Memory B cell (primary cell): ENCODE measurements around the gene SRC.

ENCODE experiments used
- ATAC-seq: fragments of 150-1000 bp; cut with Tn5 transposase; 2 replicates; pipeline ENCODE4 v1.10.0; 2021; ENCODE audit warnings: low read depth, mild to moderate bottlenecking, moderate library complexity
- DNase-seq, 2 donors: peaks; one replicate each; pipeline ENCODE4 v3.0.0; 2022; ENCODE audit warnings: low spot score in 2 of 2
- H3K27ac Mint-ChIP-seq: one replicate; pipeline ENCODE4 v1.8.0; 2022; ENCODE audit warnings: mild to moderate bottlenecking, moderate library complexity, mixed read lengths
- H3K27me3 Mint-ChIP-seq: one replicate; pipeline ENCODE4 v1.8.0; 2022; ENCODE audit warnings: mixed read lengths
- H3K36me3 Mint-ChIP-seq: one replicate; pipeline ENCODE4 v1.8.0; 2022; ENCODE audit warnings: mild to moderate bottlenecking, mixed read lengths
- H3K4me1 Mint-ChIP-seq: one replicate; pipeline ENCODE4 v1.8.0; 2022; ENCODE audit warnings: mixed read lengths
- H3K4me3 Mint-ChIP-seq: one replicate; pipeline ENCODE4 v1.8.0; 2022; ENCODE audit warnings: mild to moderate bottlenecking, moderate library complexity, mixed read lengths
- H3K9me3 Mint-ChIP-seq: one replicate; pipeline ENCODE4 v1.8.0; 2022; ENCODE audit warnings: mixed read lengths

The SRC gene

DNA sequence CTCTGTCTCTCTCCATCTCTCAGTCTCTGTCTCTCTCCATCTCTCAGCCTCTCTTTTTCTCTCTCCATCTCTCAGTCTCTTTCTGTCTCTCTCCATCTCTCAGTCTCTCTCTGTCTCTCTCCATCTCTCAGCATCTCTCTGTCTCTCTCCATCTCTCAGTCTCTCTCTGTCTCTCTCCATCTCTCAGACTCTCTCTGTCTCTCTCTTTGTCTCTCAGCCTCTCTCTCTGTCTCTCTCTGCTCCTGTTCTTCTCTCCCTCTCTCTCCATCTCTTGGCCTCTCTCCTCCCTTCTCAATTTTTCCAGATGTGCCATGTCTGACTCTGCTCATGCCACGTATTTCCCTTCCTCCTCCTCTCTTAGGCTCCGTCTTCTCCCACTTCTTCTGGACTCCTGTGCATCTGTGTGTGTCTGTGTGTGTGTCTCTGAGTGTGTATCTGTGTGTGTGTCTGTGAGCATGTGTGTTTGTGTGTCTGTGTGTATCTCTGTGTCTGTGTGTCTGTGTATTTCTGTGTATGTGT is 72.7 kb downstream of the SRC start:
- peaks cover 2% of the 10 kb centered on the region for H3K4me1 Mint-ChIP-seq
- no peak for DNase-seq
- ATAC-seq, result no peak

DNA sequence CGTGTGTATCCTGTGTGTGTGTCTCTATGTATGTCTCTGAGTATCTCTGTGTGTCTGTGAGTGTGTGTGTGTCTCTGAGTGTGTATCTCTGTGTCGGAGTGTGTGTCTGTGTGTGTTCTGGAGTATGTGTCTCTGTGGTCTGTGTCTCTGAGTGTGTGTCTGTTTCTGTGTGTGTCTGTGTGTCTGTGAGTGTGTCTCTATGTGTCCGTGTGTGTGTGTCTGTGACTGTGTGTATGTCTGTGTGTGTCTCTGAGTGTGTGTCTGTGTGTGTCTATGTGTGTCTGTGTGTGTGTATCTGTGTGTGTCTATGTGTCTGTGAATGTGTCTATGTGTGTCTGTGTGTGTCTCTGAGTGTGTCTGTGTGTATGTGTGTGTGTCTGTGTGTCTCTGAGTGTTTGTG is 73.4 kb downstream of the SRC start:
- Mint-ChIP-seq H3K9me3 (no peaks in the 10 kb centered on the region), H3K4me1 (peaks cover 2% of the 10 kb centered on the region), H3K4me3 (no peak overlapping the region), H3K27me3 (peaks cover 24% of the 10 kb centered on the region), H3K27ac (no peak overlapping the region), H3K36me3 (peaks cover 2% of the 10 kb centered on the region)
- ATAC-seq (no peak), DNase-seq (no peak)

More for the DNA sequence above, 72.7 kb downstream of the SRC start:
- no peaks in the 10 kb centered on the region for H3K9me3 Mint-ChIP-seq
- H3K4me3 Mint-ChIP-seq, result no peak overlapping the region
- no peak overlapping the region for H3K27ac Mint-ChIP-seq
- H3K36me3 Mint-ChIP-seq, result no peaks in the 10 kb centered on the region
- H3K27me3 Mint-ChIP-seq, result peaks cover 19% of the 10 kb centered on the region

DNA sequence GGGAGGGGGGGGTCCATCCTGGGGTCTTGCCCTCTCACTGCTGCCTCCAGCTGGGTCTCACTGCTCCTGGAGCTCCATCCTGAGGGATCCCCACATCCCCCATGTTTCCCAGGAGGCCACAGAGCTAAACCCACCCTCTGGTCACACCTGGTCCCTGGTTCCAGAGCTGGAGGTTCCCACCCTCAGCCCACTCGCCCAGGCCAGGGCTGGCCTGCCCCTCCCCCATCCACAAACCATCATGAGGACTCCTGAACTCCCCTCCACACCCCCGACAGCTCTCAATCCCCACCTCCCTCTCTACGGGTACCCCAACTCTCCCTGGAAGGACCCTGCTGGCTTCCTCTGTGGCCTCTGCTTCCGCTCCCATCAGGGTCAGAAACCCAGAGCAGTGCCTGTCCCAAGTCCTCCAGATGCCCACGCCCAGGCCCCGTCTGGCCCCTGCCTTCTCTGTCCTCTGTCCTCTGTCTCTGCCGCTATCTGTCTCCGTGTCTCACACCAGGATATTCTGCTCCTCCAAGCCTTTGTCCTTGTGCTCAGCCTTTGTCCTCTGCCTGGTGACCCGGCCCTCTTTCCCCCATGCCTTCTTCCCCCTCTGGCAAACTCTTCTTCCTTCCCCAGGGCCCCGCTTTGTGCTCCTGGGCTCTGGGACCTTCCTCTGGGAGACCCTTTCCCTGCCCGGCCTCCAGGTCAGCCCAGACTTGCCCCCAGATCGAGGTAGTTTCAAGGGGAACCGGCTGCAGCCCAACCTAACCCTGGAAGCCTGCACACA is 74.0 kb downstream of the SRC start:
- H3K4me3 Mint-ChIP-seq, result no peak overlapping the region
- ATAC-seq, result no peak
- DNase-seq, result no peak
- peaks cover 2% of the 10 kb centered on the region for H3K4me1 Mint-ChIP-seq
- no peak overlapping the region for H3K27ac Mint-ChIP-seq
- H3K9me3 Mint-ChIP-seq, result no peaks in the 10 kb centered on the region
- peaks cover 25% of the 10 kb centered on the region for H3K27me3 Mint-ChIP-seq
- peaks cover 3% of the 10 kb centered on the region for H3K36me3 Mint-ChIP-seq

DNA sequence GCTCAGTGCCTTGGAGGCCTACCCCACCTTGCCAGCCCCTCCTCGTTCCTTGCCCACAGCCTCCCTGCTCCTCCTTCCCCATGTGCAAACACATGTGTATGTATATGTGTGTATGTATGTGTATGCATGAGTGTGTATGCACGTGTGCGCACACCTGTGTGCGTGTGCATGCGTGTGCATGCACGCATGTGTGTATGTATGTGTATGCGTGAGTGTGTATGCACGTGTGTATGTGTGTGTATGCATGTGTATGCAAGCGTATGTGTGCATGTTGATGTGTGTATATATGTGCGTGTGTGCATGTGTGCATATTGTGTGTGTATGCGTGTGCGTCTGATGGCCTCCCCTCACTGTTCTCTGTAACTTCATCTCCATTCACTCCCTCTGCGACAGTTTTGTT is 74.7 kb downstream of the SRC start:
- no peak overlapping the region for H3K27ac Mint-ChIP-seq
- H3K9me3 Mint-ChIP-seq, result no peaks in the 10 kb centered on the region
- no peak for ATAC-seq
- peaks cover 29% of the 10 kb centered on the region for H3K27me3 Mint-ChIP-seq
- no peak overlapping the region for H3K4me3 Mint-ChIP-seq
- peaks cover 2% of the 10 kb centered on the region for H3K4me1 Mint-ChIP-seq
- peaks cover 3% of the 10 kb centered on the region for H3K36me3 Mint-ChIP-seq
- no peak for DNase-seq

DNA sequence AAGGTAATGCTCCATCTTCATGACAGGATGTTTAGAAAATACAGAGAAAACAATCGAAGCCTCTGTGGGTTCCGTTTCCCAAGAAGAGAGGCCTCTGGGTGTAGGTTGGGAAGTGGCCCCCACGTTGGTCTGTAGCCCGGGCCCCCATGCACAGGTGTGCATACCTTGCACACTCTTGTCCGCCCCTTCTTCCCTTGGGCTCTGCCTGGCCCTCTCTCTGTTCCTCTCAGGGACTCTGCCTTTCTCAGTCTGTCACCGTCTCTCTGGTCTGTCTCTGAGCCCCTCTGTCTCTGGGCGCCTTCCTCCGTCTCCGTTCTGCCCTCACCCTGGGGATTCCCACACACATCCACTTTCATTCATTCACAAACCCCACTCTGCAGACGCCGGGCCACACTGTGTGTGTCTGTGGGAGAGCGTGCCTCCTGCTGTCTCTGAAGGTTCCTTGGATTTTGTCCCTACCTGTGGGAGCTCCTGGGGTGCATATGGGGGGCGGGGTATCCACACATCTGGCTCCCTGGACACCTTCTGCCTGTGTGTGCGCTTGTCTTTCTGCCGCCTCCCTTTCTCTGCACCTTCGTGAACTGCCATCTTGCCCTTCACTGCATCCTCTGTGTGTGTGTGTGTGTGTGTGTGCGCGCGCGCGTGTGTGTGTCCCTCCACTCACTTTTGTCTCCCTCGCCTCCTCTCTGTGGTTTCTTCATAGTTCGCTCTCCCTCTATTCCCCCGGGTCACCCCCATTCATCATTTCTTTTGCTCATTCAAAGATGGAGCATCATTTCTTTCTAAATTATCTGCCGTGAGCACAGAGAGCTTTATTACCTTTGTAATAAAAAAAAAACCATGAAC is 75.3 kb downstream of the SRC start:
- H3K9me3 Mint-ChIP-seq, result no peaks in the 10 kb centered on the region
- peaks cover 2% of the 10 kb centered on the region for H3K4me1 Mint-ChIP-seq
- no peak overlapping the region for H3K4me3 Mint-ChIP-seq
- DNase-seq (no peak), ATAC-seq (no peak)
- H3K27ac Mint-ChIP-seq, result no peak overlapping the region
- peaks cover 28% of the 10 kb centered on the region for H3K27me3 Mint-ChIP-seq
- H3K36me3 Mint-ChIP-seq, result peaks cover 3% of the 10 kb centered on the region

DNA sequence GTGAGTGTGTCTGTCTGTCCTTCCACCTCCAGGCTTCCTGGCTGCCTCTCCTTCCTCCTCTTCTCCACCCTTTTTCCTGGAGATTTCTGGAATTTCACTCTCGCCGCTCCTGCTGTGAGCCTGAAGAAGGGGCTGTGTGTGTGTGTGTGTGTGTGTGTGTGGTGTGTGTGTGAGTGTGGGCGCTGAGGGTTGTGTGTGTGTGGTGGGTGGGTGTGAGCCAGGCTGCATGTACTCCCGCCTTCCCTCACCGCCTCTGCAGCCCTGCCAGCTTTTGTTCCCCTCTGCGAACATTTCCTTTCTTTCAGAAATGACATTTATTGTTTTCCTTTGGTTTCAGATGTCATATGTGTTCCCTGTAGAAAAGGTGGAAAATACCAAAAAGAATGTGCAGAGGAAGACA is 76.0 kb downstream of the SRC start:
- no peak overlapping the region for H3K27ac Mint-ChIP-seq
- no peak for ATAC-seq
- no peak overlapping the region for H3K4me3 Mint-ChIP-seq
- H3K9me3 Mint-ChIP-seq, result no peaks in the 10 kb centered on the region
- H3K36me3 Mint-ChIP-seq, result peaks cover 3% of the 10 kb centered on the region
- peaks cover 28% of the 10 kb centered on the region for H3K27me3 Mint-ChIP-seq
- DNase-seq, result no peak
- H3K4me1 Mint-ChIP-seq, result peaks cover 2% of the 10 kb centered on the region

DNA sequence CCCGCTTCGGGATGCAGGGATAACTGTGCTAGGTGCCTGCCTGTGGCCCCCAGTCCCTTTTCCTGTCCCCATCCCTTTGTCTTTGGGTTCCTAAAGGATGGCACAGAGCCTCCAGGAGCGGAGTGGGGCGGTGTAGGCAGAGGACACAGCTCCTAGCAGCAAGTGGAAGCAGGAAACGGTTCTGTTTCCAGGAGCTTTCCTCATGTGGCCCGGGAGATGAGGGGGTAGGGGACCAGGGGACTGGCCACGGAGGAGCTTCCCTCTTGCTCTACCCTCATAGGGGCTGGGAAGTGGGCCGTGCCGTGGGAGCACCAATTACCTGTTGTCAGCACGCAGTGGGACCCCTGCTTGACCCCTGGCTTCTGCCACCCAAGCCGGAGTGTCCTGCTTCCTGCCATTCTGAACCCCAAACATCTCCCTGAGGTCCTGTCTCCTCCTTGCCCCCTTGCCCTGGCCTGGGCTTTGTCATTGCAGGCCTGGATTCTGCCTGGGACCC is 76.9 kb downstream of the SRC start:
- no peak overlapping the region for H3K27ac Mint-ChIP-seq
- H3K9me3 Mint-ChIP-seq, result no peaks in the 10 kb centered on the region
- peaks cover 2% of the 10 kb centered on the region for H3K4me1 Mint-ChIP-seq
- DNase-seq (no peak), ATAC-seq (no peak)
- peaks cover 3% of the 10 kb centered on the region for H3K36me3 Mint-ChIP-seq
- H3K27me3 Mint-ChIP-seq, result peaks cover 28% of the 10 kb centered on the region
- H3K4me3 Mint-ChIP-seq, result no peak overlapping the region

DNA sequence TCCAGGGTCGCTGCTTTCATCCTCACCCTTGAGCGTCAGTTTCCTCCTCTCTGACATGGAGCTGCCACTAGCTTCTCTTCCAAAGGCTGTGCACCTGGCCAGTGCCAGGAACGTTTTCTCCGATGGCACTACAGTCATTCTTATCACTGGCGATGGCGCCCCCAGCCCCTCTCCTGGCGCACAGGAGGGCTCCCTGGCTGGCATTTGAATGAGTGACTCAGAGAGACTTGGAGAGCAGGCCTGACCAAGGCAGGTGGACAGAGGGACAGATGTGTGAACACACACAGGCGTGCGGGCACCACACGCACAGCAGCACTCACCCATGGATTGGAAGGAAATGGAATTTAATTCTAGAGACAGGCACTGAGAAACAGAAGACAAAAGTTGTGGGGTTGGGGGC is 77.6 kb downstream of the SRC start:
- no peak for DNase-seq
- Mint-ChIP-seq H3K27ac (no peak overlapping the region), H3K4me3 (no peak overlapping the region), H3K27me3 (peaks cover 28% of the 10 kb centered on the region), H3K36me3 (peaks cover 3% of the 10 kb centered on the region), H3K9me3 (no peaks in the 10 kb centered on the region), H3K4me1 (peaks cover 2% of the 10 kb centered on the region)
- ATAC-seq, result no peak

DNA sequence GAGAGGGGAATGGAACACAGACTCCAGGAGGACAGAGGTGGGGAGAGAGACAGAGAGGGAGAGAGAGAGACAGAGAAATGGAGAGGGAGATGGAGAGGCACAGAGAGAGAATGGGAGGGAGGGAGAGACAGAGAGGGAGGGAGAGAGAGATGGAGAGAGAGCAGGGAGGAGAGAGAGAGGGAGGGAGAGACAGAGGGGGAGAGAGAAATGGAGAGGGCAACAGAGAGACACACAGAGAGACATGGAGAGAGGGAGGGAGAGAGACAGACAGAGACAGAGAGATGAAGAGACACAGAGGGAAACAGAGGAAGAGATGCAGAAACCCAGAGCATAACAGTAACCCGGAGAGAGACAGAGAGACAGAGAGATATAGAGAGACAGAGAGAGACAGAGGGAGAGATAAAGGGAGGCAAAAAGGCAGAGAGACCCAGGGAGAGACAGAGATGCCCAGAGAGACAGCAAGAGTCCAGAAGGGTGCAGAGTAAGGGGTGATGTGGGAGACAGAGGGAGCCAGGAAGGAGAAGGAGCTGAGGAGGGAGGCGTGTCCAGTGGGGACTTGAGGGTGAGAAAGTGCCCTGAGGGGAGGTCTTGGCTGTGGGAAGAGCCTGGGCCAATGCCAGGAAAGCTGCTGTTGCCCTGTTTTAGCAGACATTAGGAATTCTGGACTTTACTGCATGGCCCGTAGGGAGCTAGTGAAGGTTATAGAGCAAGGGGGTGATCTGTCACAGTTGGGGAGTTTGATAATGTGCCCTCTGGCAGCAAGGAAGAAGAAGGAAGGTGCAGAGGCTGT is 78.3 kb downstream of the SRC start:
- peaks cover 2% of the 10 kb centered on the region for H3K4me1 Mint-ChIP-seq
- H3K27me3 Mint-ChIP-seq, result peaks cover 28% of the 10 kb centered on the region
- H3K36me3 Mint-ChIP-seq, result peaks cover 3% of the 10 kb centered on the region
- H3K9me3 Mint-ChIP-seq, result no peaks in the 10 kb centered on the region
- no peak for DNase-seq
- ATAC-seq, result no peak
- H3K4me3 Mint-ChIP-seq, result no peak overlapping the region
- no peak overlapping the region for H3K27ac Mint-ChIP-seq

DNA sequence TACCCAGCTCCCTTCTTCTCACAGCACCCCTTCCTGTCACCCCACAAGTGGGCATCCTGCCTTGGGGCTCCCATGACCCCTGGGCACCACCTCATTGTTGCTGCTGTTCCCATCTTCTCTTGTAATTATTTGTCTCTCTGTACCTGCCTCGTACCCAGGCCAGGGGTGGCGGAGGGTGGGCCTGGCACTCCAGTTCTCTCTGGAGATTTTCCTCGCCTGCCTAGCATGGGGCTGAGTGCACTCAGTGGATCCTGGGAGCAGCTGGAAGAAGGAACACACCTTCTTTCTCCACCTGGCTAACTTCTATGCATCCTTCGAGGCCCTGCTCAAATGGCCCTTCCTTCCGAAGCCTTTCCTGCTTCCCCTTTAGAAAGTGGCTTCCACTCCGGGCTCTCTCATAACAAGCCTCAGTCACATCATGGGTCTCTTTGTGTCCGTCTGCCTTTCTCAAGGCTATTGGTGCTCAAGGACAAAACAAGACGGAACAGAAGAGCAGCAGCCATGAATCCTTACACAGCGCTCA is 79.2 kb downstream of the SRC start:
- Mint-ChIP-seq H3K36me3 (peaks cover 3% of the 10 kb centered on the region), H3K4me1 (peaks cover 2% of the 10 kb centered on the region), H3K4me3 (no peak overlapping the region), H3K27me3 (peaks cover 26% of the 10 kb centered on the region), H3K9me3 (no peaks in the 10 kb centered on the region), H3K27ac (no peak overlapping the region)
- no peak for DNase-seq
- no peak for ATAC-seq

DNA sequence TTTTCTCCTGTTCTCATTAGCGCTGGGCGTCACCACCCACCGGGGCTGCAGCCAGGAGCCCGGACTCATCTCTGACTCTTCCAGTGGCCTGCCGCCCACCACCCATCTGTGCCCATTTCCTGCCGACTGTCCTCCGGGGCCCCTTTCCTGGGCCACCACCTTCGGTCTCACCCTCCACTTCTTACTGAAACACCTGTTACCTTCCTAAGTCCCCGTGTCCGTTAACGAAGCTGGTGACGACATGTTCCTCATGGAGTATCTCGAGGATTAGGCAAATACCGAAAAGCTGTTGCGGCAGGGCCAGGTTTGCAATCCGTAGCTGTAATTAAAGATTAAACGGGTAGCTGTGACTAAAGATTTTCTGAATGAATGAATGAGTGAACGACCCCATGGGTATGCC is 80.2 kb downstream of the SRC start:
- H3K27me3 Mint-ChIP-seq, result peaks cover 20% of the 10 kb centered on the region
- ATAC-seq (no peak), DNase-seq (no peak)
- H3K9me3 Mint-ChIP-seq, result no peaks in the 10 kb centered on the region
- no peak overlapping the region for H3K27ac Mint-ChIP-seq
- H3K4me3 Mint-ChIP-seq, result no peak overlapping the region
- no peaks in the 10 kb centered on the region for H3K4me1 Mint-ChIP-seq
- peaks cover 3% of the 10 kb centered on the region for H3K36me3 Mint-ChIP-seq

DNA sequence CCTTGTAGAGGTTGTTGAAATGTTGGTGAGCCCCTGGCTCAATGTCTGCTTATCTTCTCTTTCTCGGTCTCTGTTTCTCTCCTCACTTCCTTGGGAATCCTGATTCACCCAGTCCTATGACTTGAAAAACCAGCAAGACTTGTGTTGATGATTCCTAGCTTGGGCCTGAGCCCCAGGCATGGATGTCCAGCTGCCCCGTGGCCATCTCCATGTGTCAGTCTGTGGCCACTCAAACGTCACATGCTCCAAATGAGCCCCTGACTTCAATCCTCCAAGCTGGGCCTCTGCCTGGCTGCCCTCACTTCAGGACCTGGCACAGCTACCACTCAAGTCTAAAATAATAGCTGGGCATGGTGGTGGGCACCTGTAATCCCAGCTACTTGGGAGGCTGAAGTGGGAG is 81.0 kb downstream of the SRC start:
- Mint-ChIP-seq H3K27ac (no peak overlapping the region), H3K36me3 (peaks cover 3% of the 10 kb centered on the region), H3K27me3 (peaks cover 18% of the 10 kb centered on the region), H3K4me1 (no peaks in the 10 kb centered on the region), H3K9me3 (no peaks in the 10 kb centered on the region), H3K4me3 (no peak overlapping the region)
- ATAC-seq (no peak), DNase-seq (no peak)

DNA sequence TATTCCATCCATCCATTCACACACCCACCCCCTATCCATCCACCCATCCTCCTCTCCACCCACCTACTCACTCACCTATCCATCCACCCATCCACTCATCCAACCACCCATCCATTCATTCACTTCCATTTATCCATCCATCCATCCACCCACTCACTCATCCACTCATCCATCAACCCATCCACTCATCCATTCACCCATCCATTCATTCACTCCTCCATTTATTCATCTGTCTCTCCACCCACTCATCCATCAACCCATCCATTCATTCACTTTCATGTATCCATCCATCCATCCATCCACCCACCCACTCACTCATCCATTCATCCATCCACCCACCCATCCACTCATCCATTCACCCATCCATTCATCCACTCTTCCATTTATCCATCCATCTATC is 84.1 kb downstream of the SRC start:
- no peak overlapping the region for H3K27ac Mint-ChIP-seq
- no peaks in the 10 kb centered on the region for H3K4me1 Mint-ChIP-seq
- DNase-seq (no peak), ATAC-seq (no peak)
- no peaks in the 10 kb centered on the region for H3K36me3 Mint-ChIP-seq
- H3K4me3 Mint-ChIP-seq, result no peak overlapping the region
- no peaks in the 10 kb centered on the region for H3K9me3 Mint-ChIP-seq
- H3K27me3 Mint-ChIP-seq, result peaks cover 4% of the 10 kb centered on the region
